DMS153 (cell line): ENCODE results near the gene ASPHD2.
A peak's percentile ranks its signal among the peaks of the same experiment; 100 is the strongest.
"Not testable (repeated sequence)": the region's sequence is repeated elsewhere in the genome, so short reads cannot be mapped to it uniquely, and the experiment has no call there.

ENCODE experiments used
- DNase-seq: peaks from one replicate; lab custom pipeline; 2025; lab: John Stamatoyannopoulos, UW

Gene ASPHD2

GRCh38 chr22:26416670-26417276 is 12.3 kb upstream of the ASPHD2 start:
- no peak for DNase-seq

DNA sequence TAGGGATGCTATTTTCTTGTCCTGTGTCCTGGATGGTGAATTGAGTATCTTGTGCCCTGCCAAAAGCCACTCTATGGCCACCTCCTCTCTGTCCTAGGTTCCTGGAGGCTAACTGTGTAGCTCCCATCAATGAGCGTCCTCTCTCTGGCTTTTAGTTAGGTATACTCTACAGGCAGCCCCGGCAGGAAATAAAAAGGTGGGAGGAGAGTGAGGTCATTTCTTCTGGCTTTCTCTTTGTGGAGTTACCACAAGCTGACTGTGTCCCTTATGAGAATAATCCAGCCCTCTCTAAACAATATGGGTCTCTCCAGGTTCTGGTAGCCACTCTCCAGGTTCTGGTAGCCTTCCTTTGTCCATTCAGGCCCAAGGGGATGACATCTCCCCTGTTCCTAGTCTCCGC is 11.7 kb upstream of the ASPHD2 start:
- no peak for DNase-seq

- no peak for DNase-seq
Measured at GRCh38 chr22:26418620-26419019, 10.4 kb upstream of the ASPHD2 start.

DNA sequence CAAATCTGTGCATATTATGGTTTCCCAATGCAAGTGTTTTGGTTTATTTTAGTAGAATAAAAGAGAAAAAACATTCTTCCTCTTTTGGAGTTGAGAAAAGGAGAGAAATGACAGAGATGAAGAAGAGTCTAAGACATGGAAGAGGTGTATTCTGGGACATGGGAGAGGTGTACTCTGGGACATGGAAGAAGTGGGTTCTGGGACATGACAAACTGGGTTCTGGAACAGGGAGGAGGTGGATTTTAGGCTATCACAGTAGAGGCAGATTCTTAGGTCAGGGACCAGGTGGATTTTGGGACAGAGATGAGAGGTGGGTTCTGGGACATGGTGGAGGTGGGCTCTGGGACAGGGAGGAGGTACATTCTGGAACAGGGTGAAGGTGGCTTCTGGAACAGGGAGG is 2.1 kb upstream of the ASPHD2 start:
- DNase-seq: no peak

- no peak for DNase-seq
Measured at GRCh38 chr22:26429458-26430286, 612 bp downstream of the ASPHD2 start.

GRCh38 chr22:26430600-26430999 is 1.5 kb downstream of the ASPHD2 start:
- DNase-seq: no peak

DNA sequence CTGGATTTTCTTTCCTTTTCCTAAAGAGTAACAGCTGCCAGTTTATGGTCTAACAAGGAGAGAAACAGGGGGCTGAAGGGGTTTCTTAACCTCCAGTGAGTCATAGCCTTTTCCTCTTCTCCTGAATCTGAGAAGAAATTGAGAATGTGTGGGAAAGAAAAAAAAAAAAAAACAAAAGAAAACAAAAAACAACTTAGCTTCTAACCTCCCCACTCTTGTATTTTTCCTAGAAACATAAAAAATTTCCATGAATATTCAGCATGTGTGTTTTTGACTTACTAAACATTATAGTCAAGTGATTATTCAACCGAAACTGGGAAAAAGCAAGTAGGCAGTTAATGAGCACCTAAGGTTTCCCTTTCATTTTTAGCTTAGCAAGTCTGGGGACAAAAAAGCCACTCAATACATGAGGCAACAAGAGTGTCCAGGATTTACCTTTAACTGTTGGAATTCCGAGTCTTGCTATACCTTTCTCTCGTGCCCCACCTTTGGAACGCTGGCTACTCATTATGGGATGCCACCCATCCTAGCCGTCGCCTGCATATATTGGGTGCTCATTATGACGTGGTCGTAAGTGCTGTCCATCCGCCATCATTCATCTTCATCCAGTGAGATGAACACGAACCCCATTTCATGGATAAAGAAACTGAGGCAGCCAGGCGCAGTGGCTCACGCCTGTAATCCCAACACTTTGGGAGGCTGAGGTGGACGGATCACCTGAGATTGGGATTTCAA is 2.4 kb downstream of the ASPHD2 start:
- no peak for DNase-seq

GRCh38 chr22:26432619-26433311 is 3.7 kb downstream of the ASPHD2 start:
- DNase-seq: no peak

DNA sequence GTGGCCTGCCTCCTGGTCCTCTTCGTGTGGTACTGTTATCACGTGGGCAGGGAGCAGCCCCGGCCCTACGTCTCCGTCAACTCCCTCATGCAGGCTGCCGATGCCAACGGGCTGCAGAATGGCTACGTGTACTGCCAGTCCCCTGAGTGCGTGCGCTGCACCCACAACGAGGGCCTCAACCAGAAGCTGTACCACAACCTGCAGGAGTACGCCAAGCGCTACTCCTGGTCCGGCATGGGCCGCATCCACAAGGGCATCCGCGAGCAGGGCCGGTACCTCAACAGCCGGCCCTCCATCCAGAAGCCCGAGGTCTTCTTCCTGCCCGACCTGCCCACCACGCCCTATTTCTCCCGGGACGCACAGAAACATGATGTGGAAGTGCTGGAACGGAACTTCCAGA is 4.7 kb downstream of the ASPHD2 start:
- DNase-seq: no peak

- no peak for DNase-seq
Measured at GRCh38 chr22:26435327-26436093, 6.5 kb downstream of the ASPHD2 start.

DNA sequence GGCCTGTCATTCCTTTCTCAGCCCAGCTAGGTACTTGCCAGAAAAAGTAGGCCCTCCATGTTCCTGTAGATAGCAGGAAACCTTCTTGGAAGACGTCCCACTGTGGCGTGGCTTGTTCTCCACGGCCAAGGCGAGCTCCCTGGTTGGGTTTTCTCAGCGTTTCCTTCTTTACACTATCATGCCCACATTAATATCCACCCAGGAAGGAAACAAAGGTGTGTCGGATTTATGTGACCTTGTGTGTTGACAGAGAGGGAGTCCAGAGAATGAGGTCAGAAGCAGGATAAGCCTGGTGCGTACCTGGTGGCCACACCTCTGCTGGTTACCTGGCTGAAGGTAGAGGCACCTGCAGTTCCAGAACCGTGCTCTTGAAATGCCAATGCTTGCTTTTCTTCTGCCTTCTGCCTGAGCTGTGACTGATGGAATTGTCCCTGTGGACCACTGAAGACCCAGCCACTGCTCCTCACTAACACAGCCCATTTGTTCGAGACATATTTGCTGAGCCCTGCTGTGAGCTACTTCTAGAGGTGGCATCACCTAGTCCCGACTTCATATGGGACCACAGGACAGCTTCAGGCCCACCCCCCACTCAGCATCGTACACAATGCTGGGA is 7.9 kb downstream of the ASPHD2 start:
- peak; percentile 4 for DNase-seq

DNA sequence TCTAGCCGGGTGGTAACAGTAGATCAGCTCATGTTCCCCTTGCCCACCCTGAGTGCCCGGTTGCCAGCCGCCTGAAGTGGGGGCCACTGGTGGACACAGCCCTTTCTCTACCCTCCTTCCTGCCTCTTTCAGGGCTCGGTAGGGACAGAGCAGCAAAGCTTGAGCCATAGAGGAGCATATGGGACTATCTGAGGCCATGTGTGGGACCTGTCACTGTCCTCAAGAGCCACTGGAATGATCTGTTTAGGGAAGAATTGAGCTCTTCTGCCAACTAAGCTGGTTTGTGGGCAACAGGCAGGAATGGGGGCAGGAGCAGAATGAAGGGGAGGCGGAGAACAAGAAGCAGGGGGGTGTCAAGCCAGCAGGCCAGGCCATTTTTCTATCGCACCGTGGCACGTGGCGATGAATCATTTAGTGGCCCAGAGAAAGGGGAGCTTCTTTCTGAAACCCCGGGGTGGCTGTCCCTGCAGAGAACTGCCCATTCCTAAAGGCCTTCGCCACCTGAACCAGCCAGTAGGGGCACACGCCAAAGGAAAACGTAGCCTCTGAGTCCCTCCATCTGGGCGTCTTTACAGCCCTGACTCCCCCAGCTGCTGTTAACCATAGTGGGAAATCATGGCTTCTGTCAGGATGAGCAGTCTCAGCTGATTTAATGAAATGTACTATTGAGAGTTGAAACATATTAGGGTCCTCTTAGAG is 8.8 kb downstream of the ASPHD2 start:
- DNase-seq: no peak

DNA sequence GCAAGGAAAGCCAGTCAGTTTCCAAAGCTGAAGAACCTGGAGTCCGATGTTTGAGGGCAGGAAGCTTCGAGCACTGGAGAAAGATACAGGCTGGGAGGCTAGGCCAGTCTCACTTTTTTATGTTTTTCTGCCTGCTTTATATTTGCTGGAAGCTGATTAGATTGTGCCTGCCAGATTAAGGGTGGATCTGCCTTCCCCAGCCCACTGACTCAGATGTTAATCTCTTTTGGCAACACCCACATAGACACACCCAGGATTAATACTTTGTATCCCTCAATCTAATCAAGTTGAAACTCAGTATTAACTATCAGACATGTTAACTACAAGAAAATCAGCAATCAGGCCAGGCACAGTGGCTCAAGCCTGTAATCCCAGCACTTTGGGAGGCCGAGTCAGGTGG is 9.7 kb downstream of the ASPHD2 start:
- DNase-seq: not testable (repeated sequence)

GRCh38 chr22:26439559-26439958 is 10.5 kb downstream of the ASPHD2 start:
- DNase-seq: no peak

DNA sequence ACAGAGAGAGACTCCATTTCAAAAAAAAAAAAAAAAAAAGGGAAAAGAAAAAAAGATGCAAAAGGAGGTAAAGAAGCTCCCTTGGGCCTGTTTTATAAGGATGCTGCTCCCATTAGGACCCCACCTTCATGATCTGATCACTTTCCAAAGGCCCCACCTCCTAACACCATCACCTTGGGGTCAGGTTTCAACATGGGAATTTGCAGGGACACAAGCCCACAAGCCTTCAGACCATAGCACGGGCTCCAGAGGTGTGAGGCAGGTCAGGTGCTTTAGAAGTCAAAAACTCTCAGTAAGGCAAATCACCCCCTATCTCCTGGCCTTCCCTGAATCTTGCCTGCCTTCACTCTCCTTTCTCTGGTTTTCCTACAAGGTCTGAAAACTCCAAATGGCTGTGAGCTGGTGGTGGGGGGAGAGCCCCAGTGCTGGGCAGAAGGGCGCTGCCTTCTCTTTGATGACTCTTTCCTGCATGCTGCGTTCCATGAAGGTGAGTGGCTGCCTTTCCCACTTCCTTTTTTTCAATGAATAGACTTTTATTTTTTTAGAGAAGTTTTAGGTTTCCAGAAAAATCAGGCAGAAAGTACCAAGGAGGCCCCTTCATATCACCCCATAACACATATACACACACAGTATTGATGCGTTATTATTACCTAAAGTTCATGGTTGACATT is 13.2 kb downstream of the ASPHD2 start:
- DNase-seq: no peak

DNA sequence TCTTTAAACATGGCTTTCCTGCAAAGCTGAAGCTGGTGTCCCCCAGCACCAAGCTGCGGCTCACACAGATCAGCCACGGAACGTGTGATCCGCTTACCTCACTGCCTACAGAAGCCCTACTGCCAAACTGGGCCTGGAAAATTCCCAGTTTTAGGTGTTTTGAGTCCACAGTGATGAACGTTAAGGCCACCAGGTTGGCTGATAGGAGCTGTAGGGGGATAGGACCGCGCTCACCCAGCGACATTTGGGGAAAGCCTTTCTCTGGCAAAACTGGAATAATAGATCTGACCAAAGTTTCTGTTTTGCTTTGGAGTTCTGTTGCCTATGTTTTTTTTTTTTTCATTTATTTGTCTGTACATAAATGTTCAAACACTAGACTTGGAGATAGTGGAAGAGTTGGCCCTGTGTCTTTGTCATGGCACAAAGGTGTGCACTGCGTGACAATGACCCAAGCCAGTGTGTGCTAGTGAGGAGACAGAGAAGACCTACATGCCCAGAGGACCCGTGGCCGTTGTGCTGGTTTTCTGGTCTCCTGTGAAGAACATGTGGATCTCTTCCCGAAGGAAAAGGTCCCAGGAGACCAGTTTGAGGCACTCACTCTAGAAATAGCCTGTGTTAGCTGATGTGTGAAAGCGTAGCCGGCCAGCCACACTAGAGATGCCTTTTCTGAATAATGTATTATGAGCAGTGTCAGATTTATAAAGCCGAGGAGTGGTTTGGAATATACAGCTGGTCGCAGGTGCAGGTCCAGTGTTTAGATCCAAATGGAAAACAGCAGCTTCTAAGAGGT is 15.0 kb downstream of the ASPHD2 start:
- DNase-seq: no peak

DNA sequence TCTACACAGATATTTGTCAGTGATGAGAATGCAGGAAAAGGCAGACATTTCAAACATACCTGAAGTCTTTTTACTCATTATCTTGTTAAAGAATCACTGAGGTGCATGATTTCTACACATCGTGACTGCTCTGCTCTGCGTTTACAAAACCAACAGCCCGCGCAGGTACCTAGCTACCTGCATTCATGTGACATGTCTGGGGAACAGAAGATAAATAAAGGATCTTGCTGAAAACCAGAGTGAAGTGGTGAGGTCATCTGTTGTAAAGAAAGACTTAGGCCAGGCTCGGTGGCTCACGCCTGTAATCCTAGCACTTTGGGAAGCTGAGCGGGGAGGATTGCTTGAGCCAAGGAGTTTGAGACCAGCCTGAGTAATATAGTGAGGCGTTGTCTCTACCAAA is 15.7 kb downstream of the ASPHD2 start:
- DNase-seq: peak; percentile 59

DNA sequence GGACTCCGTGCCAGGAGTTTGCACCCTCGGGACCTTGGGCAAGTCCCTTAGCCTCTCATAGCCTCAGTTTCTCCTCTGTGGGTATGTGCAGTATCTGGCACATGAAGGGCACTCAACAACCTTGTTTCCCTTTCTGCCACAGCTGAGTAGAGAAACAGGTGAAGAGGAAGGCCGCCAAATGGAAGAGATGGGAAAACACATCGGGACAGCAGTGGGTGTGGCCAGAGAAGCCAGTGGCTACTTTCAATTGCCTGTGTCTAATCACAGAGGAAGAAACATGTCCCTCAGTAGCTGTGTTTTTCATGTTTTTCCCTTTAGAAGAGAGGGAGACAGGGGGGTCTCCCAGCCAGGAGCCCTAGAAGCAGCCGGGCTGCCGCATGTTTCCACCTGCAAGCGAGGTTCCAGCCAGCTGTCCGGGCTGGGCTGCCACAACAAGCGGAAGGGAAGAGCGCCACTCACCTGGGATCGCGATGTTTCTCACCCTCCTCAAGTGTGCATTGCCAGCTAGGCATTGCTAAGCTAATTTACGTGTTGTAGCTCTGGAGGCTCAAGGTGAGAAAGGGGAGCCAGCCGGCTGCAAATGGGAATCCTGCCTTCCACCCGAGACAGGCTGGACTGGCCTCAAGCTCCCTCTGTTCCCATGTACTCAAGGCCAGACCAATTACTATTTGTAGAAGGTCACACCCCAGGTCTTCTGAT is 16.7 kb downstream of the ASPHD2 start:
- peak; percentile 40 for DNase-seq
